H9 (cell line): ENCODE data around the gene HPS4. TPM values are rescaled to one million over a fixed set of nuclear protein-coding genes. Genes with fewer than 3 reads are reported as not detected.

Experiments
- DNase-seq: peaks from one replicate; pipeline ENCODE4 v3.0.0-alpha.2; 2017
- H2AFZ ChIP-seq: one replicate; pipeline ENCODE4 v1.6.1; 2013; ENCODE audit warnings: mild to moderate bottlenecking, low read length, control low read depth, moderate library complexity
- H2AK5ac ChIP-seq: 2 replicates; pipeline ENCODE4 v1.6.1; 2013; ENCODE audit warnings: low read length, control low read depth, mixed read lengths; ENCODE audit not compliant: insufficient read length
- H2BK120ac ChIP-seq: one replicate; pipeline ENCODE4 v1.6.1; 2013; ENCODE audit warnings: low read depth, mild to moderate bottlenecking, low read length, control low read depth, inconsistent platforms; ENCODE audit not compliant: poor library complexity, severe bottlenecking
- H2BK12ac ChIP-seq: 2 replicates; pipeline ENCODE4 v1.6.1; 2013; ENCODE audit warnings: low read length, control low read depth, mixed read lengths, low read depth; ENCODE audit not compliant: insufficient read length
- H2BK15ac ChIP-seq: 2 replicates; pipeline ENCODE4 v1.6.1; 2013; ENCODE audit warnings: low read depth, low read length, control low read depth
- H2BK20ac ChIP-seq: one replicate; pipeline ENCODE4 v1.6.1; 2013; ENCODE audit warnings: low read depth, mild to moderate bottlenecking, low read length, control low read depth, inconsistent platforms; ENCODE audit not compliant: poor library complexity, severe bottlenecking
- H2BK5ac ChIP-seq: 2 replicates; pipeline ENCODE4 v1.6.1; 2013; ENCODE audit warnings: low read length, control low read depth, mixed read lengths; ENCODE audit not compliant: insufficient read length
- H3K14ac ChIP-seq: 2 replicates; pipeline ENCODE4 v1.6.1; 2013; ENCODE audit warnings: low read length, control low read depth; ENCODE audit not compliant: insufficient read depth
- H3K18ac ChIP-seq: 2 replicates; pipeline ENCODE4 v1.6.1; 2013; ENCODE audit warnings: low read depth, mild to moderate bottlenecking, mixed read lengths, low read length, control low read depth; ENCODE audit not compliant: insufficient read length
- H3K23ac ChIP-seq: 2 replicates; pipeline ENCODE4 v1.6.1; 2013; ENCODE audit warnings: low read length, control low read depth, mixed read lengths, low read depth; ENCODE audit not compliant: insufficient read length
- H3K23me2 ChIP-seq: 2 replicates; pipeline ENCODE4 v1.6.1; 2013; ENCODE audit warnings: low read depth, mild to moderate bottlenecking, mixed read lengths, low read length, control low read depth; ENCODE audit not compliant: insufficient read length, poor library complexity, severe bottlenecking
- H3K27ac ChIP-seq: 2 replicates; pipeline ENCODE4 v1.5.1; 2013; ENCODE audit warnings: low read length, control low read depth, mixed read lengths, low read depth; ENCODE audit not compliant: insufficient read length
- H3K27me3 ChIP-seq: 2 replicates; pipeline ENCODE4 v1.6.1; 2013; ENCODE audit warnings: low read length, control low read depth, inconsistent platforms; ENCODE audit not compliant: insufficient read depth
- H3K4ac ChIP-seq: 2 replicates; pipeline ENCODE4 v1.6.1; 2013; ENCODE audit warnings: low read depth, mild to moderate bottlenecking, control low read depth, inconsistent platforms, low read length, moderate library complexity
- H3K4me1 ChIP-seq: 2 replicates; pipeline ENCODE4 v1.6.1; 2013; ENCODE audit warnings: low read length, control low read depth, inconsistent platforms; ENCODE audit not compliant: insufficient read depth
- H3K4me2 ChIP-seq: 2 replicates; pipeline ENCODE4 v1.6.1; 2013; ENCODE audit warnings: low read length, control low read depth, mixed read lengths; ENCODE audit not compliant: insufficient read length, insufficient read depth
- H3K56ac ChIP-seq: 2 replicates; pipeline ENCODE4 v1.6.1; 2013; ENCODE audit warnings: low read depth, mild to moderate bottlenecking, mixed read lengths, low read length, control low read depth; ENCODE audit not compliant: insufficient read length
- H3K79me1 ChIP-seq: 2 replicates; pipeline ENCODE4 v1.6.1; 2013; ENCODE audit warnings: low read depth, mild to moderate bottlenecking, moderate library complexity, low read length, control low read depth, inconsistent platforms; ENCODE audit not compliant: insufficient read depth, poor library complexity, severe bottlenecking
- H3K79me2 ChIP-seq: 2 replicates; pipeline ENCODE4 v1.6.1; 2013; ENCODE audit warnings: low read length, control low read depth, inconsistent platforms; ENCODE audit not compliant: insufficient read depth
- H3K9ac ChIP-seq: 2 replicates; pipeline ENCODE4 v1.6.1; 2013; ENCODE audit warnings: low read length, control low read depth, mixed read lengths; ENCODE audit not compliant: insufficient read length; ENCODE audit errors: extremely low read depth
- H3K9me3 ChIP-seq: one replicate; pipeline ENCODE4 v1.6.1; 2013; ENCODE audit warnings: low read depth, low read length, inconsistent platforms; ENCODE audit not compliant: control insufficient read depth
- H3T11ph ChIP-seq: one replicate; pipeline ENCODE4 v1.6.1; 2013; ENCODE audit warnings: mild to moderate bottlenecking, low read length, control low read depth, inconsistent platforms
- H4K20me1 ChIP-seq: one replicate; pipeline ENCODE4 v1.6.1; 2013; ENCODE audit not compliant: control insufficient read depth, insufficient read length, insufficient read depth
- H4K5ac ChIP-seq: 2 replicates; pipeline ENCODE4 v1.6.1; 2013; ENCODE audit warnings: low read depth, mild to moderate bottlenecking, mixed read lengths, low read length, control low read depth; ENCODE audit not compliant: insufficient read length
- H4K8ac ChIP-seq: replicated peaks from 2 replicates; pipeline ENCODE4 v1.6.1; 2013; ENCODE audit warnings: low read length, control low read depth, mixed read lengths, low read depth; ENCODE audit not compliant: insufficient read length
- H4K91ac ChIP-seq: 2 replicates; pipeline ENCODE4 v1.6.1; 2013; ENCODE audit warnings: low read depth, mild to moderate bottlenecking, moderate library complexity, mixed read lengths, low read length, control low read depth; ENCODE audit not compliant: insufficient read length
- H3K27ac Mint-ChIP-seq, 3 experiments: 2 replicates in 2 of 3; 3 replicates in 1 of 3; pipeline ENCODE4 v1.8.0; 2020 to 2021; ENCODE audit warnings: mixed read lengths in 3 of 3, mild to moderate bottlenecking in 1 of 3, moderate library complexity in 1 of 3
- H3K27me3 Mint-ChIP-seq: 2 replicates; pipeline ENCODE4 v1.8.0; 2021; ENCODE audit warnings: low read depth, mild to moderate bottlenecking, moderate library complexity, mixed read lengths
- H3K36me3 Mint-ChIP-seq, 3 experiments: 2 replicates in 2 of 3; 3 replicates in 1 of 3; pipeline ENCODE4 v1.8.0; 2020 to 2021; ENCODE audit warnings: low read depth in 3 of 3, mixed read lengths in 3 of 3; ENCODE audit not compliant: insufficient read depth in 1 of 3
- H3K4me1 Mint-ChIP-seq, 2 experiments: 2 replicates each; pipeline ENCODE4 v1.8.0; 2020; ENCODE audit warnings: mixed read lengths in 2 of 2
- H3K4me3 Mint-ChIP-seq, 2 experiments: 2 replicates in 1 of 2; 3 replicates in 1 of 2; pipeline ENCODE4 v1.8.0; 2020 to 2021; ENCODE audit warnings: mild to moderate bottlenecking in 2 of 2, mixed read lengths in 2 of 2, moderate library complexity in 1 of 2
- H3K9me3 Mint-ChIP-seq, 2 experiments: 2 replicates in 1 of 2; 3 replicates in 1 of 2; pipeline ENCODE4 v1.8.0; 2020; ENCODE audit warnings: mild to moderate bottlenecking in 2 of 2, mixed read lengths in 2 of 2, moderate library complexity in 1 of 2
- CTCF ChIP-seq: fragments of 200-600 bp; sonication (generic); conservative IDR thresholded peaks from 3 replicates; pipeline ENCODE4 v1.8.0; 2021; ENCODE audit warnings: antibody characterized with exemption, mild to moderate bottlenecking
- WGBS: extraction: QIAGEN DNeasy Blood & Tissue Kit; methylation state at CpG from one replicate; pipeline ENCODE4 v1.1.7; 2013; ENCODE audit warnings: missing lambda C conversion rate, low lambda C conversion rate, mixed read lengths; ENCODE audit not compliant: insufficient read length; ENCODE audit errors: extremely low coverage; 5-methylcytosine and 5-hydroxymethylcytosine counted together
- total RNA-seq: library from RNA; stranded (reverse); gene quantifications from 2 replicates; pipeline ENCODE4 v1.2.1, GENCODE V29; 2021

The HPS4 gene
- total RNA-seq, 1 experiment from 2014 or later: 26.2 TPM

GRCh38 chr22:26464312-26464711 lies 19.3 kb downstream of the HPS4 start:
- no peak overlapping the region for H3T11ph ChIP-seq
- no peak overlapping the region for H4K5ac ChIP-seq
- no peak overlapping the region for H2AK5ac ChIP-seq
- no peaks in the 10 kb centered on the region for H4K20me1 ChIP-seq
- WGBS: no CpG with 5 or more reads among the region's 7 CpGs
- no peak overlapping the region for H2AFZ ChIP-seq
- H3K79me1 ChIP-seq: no peaks in the 10 kb centered on the region
- H3K9ac ChIP-seq: no peak overlapping the region
- H3K9me3 ChIP-seq: no peaks in the 10 kb centered on the region
- no peak overlapping the region for H3K18ac ChIP-seq
- H3K4ac ChIP-seq: no peak overlapping the region
- Mint-ChIP-seq H3K9me3 (no peaks in the 10 kb centered on the region), H3K4me3 (no peak overlapping the region), H3K36me3 (peaks cover 30 to 68% (median 58%) of the 10 kb centered on the region in 3 experiments), H3K27ac (no peak overlapping the region), H3K27me3 (no peaks in the 10 kb centered on the region), H3K4me1 (peaks cover 5% of the 10 kb centered on the region in 2 experiments)
- no peak overlapping the region for H3K14ac ChIP-seq
- H2BK20ac ChIP-seq: no peak overlapping the region
- H3K27me3 ChIP-seq: no peaks in the 10 kb centered on the region
- no peak overlapping the region for H3K23ac ChIP-seq
- H3K4me1 ChIP-seq: no peaks in the 10 kb centered on the region
- H3K4me2 ChIP-seq: no peak overlapping the region
- H3K23me2 ChIP-seq: no peaks in the 10 kb centered on the region
- no peak overlapping the region for H2BK12ac ChIP-seq
- H4K91ac ChIP-seq: no peak overlapping the region
- H2BK120ac ChIP-seq: no peak overlapping the region
- no peak overlapping the region for H2BK5ac ChIP-seq
- H4K8ac ChIP-seq: no peak overlapping the region
- no peak overlapping the region for H2BK15ac ChIP-seq
- H3K27ac ChIP-seq: no peak overlapping the region
- DNase-seq: no peak
- TF ChIP-seq CTCF: no peak
- H3K56ac ChIP-seq: no peak overlapping the region
- no peaks in the 10 kb centered on the region; the same call in 1 of the 2 replicates for H3K79me2 ChIP-seq
